ENCODE measurements around the gene CLDN4.
A peak's percentile ranks its signal among the peaks of the same experiment; 100 is the strongest.
"Not testable (repeated sequence)": the region's sequence is repeated elsewhere in the genome, so short reads cannot be mapped to it uniquely, and the experiment has no call there.

CLDN4 gene

DNA sequence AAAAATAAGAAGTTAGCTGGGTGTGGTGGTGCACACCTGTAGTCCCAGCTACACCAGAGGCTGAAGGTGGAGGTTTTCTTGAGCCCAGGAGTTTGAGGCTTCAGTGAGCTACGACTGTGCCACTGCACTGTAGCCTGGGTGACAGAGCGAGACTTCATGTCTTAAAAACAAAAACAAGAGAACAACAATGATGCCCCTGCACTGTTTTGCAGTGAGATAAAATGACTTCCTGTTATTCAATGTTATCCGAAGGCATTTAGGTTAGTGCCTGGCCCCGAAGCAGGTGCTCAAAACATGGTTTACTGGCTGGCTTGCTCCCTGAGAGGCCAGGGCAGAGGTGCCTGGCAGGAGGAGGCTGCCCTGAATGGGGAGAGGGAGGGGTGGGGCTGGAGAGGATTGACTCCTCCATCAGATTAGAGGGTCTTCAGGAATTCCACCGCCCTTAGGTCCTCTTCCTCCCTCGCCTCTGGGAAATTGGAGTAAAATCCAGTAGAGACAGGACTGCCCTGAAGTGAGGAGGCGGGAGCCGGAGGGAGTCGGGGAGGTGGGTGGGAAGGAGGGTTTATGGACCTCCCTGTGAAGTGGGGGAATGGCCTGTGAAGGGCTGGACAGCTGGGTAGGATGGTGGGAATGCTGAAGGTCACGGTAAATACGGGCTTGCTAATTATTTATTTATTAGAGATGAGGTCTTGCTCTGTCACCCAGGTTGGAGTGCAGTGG, 6.8 kb upstream of the CLDN4 start:
- DNase-seq = no peak

DNA sequence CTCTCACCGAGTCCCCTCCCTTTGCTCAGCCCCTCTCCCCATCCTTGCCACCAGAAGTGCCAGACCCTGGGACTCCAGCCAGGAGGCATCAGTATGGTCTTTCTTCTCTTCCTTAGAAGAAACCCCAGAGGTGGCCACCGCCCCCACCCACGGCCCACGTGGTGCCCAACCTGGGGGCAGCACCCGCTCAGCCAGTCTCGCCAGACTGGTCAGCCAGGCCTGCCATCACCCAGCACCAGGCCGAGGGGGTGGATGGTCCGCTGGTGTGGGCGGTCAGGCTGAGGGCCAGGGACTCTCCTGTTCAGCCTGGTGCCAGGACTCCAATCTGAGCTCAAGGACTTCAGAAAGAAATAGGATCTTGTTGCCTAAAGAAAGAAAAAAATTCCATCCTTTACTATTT, 5.8 kb upstream of the CLDN4 start:
- no peak for DNase-seq

DNA sequence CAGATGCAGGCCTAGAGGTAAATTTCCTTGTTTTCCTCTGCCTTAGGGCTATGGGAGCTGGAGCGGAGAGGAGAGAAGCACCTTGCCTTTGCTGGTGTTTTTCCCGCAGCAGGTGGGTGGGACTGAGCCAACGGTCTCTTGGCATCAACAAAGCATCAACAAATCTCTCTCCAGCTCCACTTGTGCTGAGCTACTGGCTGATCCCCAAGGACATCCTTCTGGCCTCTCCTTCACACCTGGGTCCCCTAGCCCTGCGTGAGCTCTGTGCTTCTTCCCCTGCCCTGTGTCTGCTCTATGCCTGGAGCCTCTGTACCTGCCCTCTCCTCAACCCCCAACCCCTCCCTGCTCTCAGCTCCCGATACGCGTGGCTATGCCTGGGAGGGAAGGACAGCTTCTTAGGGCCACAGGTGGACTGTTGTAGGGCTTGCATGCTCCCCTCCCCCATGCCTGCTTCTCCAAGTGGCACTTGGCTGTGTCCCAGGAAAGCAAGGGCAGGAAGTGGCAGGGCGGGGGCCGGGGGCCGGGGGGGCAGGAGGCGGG, 3.2 kb upstream of the CLDN4 start:
- peak; percentile 72 for DNase-seq

DNA sequence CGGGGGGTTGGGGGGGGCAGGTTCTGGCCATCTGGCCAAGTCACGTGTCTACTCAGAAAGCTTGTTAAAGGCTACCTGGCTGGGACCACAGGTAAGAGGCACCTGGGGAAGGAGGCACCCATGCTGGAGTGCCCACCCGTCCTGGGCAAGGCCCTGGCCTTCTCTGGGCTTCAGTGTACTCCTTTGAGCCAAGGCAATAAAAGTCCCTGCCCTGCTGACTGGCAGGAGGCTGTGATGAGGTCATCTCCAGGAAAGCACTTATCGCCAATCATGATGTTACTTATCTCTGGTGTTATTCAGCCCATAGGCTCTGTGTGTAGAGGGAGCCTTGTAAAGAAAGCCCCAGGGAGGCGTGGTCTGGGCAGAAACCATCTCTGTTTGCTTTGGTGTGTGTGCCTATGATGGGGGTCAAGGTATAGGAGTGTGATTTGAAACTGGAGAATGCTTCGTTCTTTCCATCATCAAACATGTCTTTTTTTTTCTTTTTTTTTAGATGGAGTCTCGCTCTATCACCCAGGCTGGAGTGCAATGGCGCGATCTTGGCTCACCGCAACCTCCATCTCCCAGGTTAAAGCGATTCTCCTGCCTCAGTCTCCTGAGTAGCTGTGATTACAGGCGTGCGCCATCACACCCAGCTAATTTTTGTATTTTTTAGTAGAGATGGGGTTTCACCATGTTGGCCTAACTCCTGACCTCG, 2.5 kb upstream of the CLDN4 start:
- DNase-seq = peak; percentile 79

DNA sequence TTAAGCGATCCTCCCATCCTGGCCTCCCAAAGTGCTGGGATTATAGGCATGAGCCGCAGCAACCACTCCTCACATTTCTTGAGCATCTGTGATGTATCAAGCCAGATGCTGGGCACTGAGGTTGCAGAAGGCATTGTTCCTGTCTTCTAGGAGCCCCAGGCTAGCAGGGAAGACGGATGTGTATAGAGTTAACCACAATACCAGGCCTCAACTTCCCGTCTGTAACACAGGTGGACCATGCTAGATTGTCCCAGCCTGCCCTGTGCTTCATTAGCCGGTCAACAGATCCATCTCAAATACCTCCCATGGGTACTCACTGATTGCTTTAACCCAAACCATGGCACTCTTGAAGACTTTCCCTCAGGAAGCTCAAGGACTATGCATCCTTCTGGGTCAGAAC, 1.8 kb upstream of the CLDN4 start:
- no peak for DNase-seq

DNA sequence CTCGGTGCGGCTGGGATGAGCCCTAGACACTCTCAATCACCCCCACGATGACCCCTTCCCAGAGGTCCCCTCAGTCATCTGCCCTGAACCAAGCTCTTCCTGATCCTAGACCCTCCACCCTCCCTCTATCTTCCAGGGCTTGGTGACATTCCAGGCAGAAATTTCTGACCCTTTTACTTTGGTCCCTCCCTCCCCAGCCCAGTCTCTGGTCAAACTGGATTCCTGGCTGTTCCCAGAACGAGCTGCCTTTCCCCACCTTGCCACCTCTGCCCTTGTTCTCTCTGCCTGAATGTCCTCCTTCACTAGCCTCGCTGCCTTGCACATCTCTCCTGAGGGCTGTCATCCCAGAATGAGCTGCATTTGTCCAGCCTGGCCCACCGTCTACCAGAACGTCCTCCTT, 1.3 kb upstream of the CLDN4 start:
- no peak for DNase-seq

DNA sequence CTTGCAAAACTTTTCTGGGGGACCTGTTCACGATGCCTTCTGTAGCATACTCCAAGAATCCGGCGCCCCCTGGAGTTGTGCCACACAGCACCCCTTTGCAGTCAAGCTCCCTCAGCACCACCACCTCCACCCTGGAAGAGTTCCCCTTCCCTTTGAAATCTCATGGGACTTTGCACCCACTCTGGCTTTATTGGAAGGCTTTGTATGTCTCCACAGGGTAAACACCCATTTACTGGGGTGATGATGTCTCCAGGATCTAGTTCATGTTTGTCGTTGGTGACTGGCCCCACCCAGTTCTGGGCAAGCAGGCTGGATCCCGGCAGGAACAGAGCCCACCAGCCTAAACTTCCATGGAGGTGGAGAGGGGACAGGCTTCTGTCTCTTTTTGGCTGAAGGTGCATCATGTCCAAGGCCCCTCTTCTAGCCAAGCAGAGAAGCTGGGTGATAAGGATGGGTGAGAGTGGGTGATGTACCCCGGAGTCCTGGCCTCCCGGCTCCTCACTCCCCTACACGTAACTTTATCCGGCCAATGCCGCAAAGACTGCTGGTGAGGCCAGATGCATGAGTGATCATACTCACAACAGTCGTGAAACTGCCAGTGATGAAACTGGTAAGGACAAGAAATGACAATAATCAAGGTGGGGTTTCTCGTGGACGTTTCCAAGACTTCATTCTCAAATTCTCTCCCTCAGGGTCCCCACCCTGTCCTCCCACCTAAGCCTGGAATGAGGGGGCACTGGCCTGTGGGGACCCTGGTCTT, 695 bp upstream of the CLDN4 start:
- DNase-seq = no peak

DNA sequence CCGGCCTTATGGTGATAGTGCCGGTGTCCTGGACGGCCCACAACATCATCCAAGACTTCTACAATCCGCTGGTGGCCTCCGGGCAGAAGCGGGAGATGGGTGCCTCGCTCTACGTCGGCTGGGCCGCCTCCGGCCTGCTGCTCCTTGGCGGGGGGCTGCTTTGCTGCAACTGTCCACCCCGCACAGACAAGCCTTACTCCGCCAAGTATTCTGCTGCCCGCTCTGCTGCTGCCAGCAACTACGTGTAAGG, 713 bp downstream of the CLDN4 start:
- no peak for DNase-seq

DNA sequence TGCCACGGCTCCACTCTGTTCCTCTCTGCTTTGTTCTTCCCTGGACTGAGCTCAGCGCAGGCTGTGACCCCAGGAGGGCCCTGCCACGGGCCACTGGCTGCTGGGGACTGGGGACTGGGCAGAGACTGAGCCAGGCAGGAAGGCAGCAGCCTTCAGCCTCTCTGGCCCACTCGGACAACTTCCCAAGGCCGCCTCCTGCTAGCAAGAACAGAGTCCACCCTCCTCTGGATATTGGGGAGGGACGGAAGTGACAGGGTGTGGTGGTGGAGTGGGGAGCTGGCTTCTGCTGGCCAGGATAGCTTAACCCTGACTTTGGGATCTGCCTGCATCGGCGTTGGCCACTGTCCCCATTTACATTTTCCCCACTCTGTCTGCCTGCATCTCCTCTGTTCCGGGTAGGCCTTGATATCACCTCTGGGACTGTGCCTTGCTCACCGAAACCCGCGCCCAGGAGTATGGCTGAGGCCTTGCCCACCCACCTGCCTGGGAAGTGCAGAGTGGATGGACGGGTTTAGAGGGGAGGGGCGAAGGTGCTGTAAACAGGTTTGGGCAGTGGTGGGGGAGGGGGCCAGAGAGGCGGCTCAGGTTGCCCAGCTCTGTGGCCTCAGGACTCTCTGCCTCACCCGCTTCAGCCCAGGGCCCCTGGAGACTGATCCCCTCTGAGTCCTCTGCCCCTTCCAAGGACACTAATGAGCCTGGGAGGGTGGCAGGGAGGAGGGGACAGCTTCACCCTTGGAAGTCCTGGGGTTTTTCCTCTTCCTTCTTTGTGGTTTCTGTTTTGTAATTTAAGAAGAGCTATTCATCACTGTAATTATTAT, 1.2 kb downstream of the CLDN4 start:
- DNase-seq = no peak

DNA sequence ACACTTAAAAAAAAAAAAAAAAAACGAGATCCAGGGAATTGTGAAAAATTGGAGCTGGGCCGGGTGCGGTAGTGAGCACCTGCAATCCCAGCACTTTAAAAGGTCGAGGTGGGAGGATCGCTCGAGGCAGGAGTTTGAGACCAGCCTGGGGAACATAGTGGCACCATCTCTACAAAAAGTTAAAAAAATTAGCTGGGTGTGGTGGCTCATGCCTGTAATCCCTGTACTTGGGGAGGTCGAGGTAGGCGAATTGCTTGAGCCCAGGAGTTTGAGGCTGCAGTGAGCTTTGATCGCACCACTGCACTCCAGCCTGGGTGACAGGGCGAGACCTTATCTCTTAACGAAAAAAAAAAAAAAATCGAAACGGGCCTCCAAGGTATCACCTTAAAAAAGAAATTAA, 2.0 kb downstream of the CLDN4 start:
- DNase-seq = no peak

DNA sequence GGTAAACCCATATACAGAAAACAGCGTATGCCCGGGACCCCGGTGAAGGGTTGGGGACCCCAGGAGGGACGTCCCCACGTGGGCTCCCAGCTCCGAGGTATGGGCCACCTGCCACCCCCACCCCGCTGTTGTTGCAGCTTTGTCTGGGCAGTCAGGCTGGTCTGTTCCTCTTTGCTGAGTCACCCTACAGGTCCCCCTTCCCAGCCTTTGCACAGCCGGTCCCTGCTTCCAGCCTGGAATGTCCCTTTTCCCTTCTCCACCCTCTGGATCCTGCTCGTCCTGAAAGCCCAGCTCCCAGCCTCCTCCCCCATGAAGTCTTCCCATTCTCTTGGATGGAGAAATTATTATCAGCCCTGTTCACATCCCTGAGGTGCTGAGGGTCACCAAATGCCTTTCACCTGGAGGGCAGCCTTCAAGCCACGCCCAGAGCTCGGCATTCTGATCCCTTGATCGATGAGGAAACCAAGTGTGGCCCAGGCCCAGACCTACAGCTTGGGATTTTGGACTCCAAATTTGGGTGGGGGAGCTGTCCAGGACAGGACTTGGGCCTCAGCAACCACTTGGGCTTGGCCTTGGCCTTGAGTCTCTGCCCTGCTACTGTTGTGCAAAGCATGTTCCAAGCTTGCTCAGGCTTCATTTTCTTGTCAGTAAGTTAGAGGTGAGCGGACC, 2.6 kb downstream of the CLDN4 start:
- no peak for DNase-seq

DNA sequence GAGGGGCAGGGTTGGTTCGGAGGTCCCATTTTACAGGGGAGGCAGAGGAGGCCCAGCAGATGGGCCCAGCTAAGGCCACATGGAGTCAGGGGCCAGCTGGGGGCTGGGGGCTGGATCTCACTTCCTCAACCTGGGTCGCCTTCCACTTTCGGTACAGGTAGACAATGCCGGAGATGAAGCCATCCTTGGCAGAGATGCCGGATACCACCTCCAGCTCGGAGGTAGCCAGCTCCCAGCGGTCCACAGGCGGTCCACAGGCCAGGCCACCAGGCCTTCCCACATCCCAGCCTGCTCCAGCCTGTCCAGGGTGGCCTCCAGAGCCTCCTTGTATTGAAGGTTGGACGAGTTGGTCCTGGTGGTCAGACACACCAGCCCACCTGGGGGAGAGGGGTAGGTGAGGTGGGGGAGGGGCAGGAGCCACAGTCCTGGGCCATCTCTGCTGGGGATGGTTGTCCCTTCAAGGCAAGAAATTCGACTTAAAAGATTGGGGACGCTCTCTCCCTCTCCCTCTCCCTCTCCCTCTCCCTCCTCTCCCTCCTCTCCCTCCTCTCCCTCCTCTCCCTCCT, 3.9 kb downstream of the CLDN4 start:
- no peak for DNase-seq

DNA sequence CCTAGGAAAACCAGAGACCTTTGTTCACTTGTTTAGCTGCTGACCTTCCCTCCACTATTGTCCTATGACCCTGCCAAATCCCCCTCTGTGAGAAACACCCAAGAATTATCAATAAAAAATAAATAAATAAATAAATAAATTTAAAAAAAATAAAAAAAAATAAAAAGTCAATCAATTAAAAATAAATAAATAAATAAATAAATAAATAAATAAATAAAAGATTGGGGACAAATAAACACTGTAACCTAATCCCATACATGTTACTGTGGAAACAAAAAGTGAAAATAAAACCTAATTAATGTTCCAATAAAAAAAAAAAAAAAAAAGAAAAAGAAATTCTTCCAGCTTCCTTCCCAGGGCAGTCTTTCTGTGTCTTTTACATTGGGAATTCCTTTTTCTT, 6.4 kb downstream of the CLDN4 start:
- DNase-seq = not testable (repeated sequence)

DNA sequence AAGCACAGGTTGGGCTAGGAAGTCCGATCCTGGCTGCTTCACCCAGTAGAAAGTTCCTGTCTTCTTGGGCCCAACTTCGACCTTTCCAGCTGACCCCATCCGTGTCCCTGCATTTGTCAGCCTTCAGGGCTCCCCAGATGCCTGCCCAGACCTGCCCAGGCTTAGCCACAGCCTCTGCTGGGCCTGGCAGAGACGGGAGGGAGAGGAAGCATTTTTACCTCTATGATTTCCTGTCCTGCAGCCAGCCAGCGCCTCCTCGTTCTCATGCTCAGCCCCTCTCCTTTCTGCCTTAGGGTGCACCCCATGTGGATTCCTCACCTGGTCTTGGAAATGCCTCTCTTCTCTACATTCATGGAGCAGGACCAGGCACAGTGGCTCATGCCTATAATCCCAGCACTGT, 7.8 kb downstream of the CLDN4 start:
- no peak for DNase-seq

DNA sequence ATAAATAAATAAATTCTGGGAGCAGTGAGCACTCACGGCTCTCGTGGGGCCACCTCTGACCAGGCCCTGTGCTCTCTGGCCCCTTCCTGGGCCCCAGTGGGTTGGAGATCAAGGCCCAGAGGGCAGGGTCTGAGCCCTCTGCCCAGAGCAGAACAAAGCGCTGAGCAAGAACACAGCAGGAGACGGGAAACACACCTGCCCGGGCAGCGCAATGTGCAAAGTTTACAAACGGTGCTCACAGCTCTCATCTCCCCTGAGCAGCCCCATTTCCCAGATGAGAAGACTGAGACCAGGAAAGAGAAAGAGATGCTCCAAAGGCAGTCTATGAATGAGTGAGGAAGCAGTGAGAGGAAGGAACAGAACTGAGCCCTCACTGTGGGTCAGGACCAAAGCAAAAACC, 8.5 kb downstream of the CLDN4 start:
- DNase-seq = no peak

DNA sequence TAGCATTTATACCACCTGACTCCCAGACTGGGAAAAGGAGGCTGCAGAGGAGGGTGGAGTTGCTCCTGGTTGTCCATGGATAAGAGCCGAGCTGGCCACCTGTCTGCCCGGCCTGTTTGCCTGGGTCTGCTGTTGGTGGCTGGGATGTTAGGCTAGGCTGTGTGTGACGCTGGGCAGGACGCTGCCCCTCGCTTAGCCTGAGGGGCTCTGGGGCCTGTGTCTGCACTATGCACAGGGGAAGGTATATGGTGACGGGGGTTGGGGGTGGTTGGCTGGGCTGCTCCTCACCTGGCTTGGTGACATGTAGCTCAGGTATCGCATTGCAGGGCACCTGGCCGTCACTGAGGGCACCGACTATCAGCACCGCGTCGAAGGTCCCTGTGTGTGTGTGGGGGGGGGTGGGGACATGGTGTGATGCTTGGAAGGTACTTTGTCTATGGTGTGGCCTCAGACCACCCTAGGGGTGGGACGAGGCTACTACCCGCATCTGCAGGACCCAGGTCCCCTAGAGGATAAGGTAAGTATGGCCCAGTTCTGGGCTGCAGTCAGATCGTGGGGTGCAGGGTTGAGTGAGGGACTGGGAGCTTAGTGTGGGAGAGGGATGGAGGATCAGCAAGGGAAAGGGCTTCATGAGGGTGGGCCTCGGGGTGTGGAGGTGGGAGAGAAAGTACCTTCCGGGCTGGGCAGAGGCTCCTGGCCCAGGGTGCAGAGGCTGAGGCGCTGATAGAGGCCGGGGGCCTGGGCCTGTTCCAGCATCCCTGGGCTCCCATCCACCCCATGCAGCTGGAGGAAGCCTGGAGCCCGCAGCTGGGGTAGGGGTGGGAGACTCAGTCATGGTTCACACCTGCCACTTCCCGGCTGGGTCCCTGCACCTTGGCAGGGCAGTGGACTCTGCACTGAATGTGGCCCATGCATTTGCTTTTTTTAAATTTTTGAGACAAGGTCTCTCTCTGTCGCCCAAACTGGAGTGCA, 9.2 kb downstream of the CLDN4 start:
- no peak for DNase-seq

DNA sequence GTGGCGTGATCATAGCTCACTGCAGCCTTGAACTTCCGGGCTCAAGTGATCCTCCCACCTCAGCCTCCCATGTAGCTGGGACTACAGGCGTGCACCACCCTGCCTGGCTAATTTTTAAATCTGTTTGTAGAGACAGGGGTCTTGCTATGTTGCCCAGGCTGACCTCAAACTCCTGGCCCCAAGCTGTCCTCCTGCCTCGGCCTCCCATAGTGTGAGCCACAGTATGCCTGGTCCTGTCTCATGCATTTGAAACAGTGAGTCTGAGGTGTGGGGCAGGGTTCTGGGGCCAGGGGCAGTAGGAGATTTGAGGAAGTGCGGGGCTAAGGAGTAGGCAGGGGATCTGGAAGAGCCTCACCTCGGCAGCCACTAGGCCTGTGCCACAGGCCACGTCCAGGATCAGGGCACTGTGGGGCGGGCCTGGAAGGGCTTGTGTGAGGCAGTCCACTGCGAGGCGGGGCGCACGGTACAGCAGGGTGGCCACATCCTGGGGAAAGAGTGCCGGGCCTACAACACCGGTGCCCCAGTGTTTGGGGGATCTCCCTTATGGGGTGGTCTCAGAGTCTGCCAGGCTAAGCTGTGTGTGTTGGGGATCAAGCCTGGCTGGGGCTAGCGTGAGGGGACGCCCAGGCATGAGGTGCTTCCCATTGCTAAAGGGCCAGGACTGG, 10.1 kb downstream of the CLDN4 start:
- no peak for DNase-seq

DNA sequence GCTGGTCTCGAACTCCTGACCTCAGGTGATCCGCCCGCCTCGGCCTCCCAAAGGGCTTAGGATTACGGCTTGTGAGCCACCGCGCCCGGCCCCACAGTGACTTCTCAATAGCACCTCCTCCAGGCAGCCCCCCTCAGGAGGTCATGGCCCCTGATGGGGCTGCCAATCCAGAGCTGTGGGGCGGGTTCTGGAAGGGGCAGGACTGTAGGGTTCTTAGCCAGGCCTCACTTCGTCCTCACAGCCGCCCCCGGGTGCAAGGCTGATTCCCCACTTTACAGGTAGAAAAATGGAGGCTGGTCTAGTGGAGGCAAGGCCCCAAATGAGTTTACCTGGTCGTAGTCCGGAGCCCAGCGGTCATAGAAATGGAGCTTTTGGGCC, 10.9 kb downstream of the CLDN4 start:
- no peak for DNase-seq

DNA sequence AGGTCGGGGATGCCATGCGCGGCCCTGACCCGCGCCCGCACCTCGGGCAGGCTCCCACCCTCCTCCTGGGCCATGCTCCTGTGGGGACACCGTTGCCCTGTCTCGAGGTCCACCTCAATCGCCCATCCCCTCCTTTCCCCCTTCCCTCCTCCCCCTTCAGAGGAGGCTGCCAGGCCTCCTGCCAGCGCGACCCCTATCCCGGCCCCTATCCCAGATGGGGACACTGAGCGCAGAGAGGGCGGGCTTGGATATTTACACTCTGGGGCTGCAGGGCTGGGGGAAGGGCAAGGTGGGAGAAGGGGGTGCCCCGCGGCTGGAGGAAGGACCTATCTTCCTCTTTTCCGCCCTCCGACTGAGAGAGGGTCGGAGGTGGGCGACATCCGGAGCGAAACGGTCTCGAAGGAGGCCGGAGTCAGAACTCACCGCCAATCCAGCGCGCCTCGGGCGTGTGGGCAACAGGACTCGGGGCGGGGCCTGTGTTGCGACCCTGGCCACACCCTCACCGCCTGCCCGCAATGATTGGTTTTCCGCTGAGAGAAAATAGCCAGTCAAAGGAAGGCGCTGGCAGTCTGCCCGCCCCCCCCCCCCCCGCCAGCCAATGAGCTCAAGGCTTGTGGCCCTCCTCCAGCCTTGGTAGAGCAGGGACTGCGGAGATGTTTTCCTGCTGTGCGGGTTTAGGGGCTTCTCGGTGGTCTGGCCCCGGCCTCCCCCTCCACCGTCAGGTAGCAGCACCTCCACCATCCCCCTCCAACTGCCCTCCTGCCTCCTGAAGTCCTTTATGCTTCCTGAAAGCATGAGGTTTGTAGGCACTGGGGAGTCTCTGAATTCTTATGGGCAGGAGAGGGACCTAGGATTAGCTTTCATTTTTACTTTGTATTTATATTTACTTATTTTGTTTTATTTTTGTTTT, 11.5 kb downstream of the CLDN4 start, which contains the start of gene METTL27:
TSS of gene METTL27 (minus strand) at position 450 of the 910 bp plus-strand sequence. CDS start at position 74, 376 bp downstream.
- peak; percentile 98 for DNase-seq
